H1 (cell line): Measurements from ENCODE around the gene KCNJ4. TPM values are rescaled to one million over a fixed set of nuclear protein-coding genes. Genes with fewer than 3 reads are reported as not detected.
A peak's percentile ranks its signal among the peaks of the same experiment; 100 is the strongest.
"Not testable (repeated sequence)": the region's sequence is repeated elsewhere in the genome, so short reads cannot be mapped to it uniquely, and the experiment has no call there.

ENCODE experiments used
- CTCF ChIA-PET: fragments of 300-600 bp; sonication (Branson Sonifier 250); formaldehyde crosslinking; loops from one replicate; lab custom pipeline; 2021; ENCODE audit not compliant: partially characterized antibody; lab: Charles Lee
- POLR2A ChIA-PET: fragments of 300-600 bp; sonication (Branson Sonifier 250); formaldehyde crosslinking; loops from one replicate; lab custom pipeline; 2021; ENCODE audit warnings: inconsistent platforms; ENCODE audit not compliant: partially characterized antibody; lab: Charles Lee
- DNase-seq, 2 experiments: peaks; one replicate each; pipeline versions ENCODE4 v3.0.0 to v3.0.0-alpha.2; 2010 to 2022; ENCODE audit warnings: low spot score in 2 of 2, low read depth in 1 of 2, mixed read lengths in 1 of 2
- FAIRE-seq: peaks from 2 replicates; lab custom pipeline; 2011; peaks lifted over from hg19 to GRCh38; lab: Jason Lieb, UNC
- H2AFZ ChIP-seq: 2 replicates; pipeline ENCODE4 v1.8.1; 2012; ENCODE audit warnings: low read length, inconsistent platforms
- H2AK5ac ChIP-seq: 2 replicates; pipeline ENCODE4 v1.6.1; 2013; ENCODE audit warnings: low read depth, low read length
- H2BK120ac ChIP-seq: replicated peaks from 2 replicates; pipeline ENCODE3; 2013; ENCODE audit warnings: low read depth, low read length, inconsistent platforms
- H2BK12ac ChIP-seq: 2 replicates; pipeline ENCODE4 v1.6.1; 2013; ENCODE audit warnings: low read depth, low read length
- H2BK15ac ChIP-seq: 2 replicates; pipeline ENCODE4 v1.6.1; 2013; ENCODE audit warnings: low read length
- H2BK20ac ChIP-seq: 2 replicates; pipeline ENCODE4 v1.6.1; 2013; ENCODE audit warnings: low read length
- H2BK5ac ChIP-seq: 2 replicates; pipeline ENCODE4 v1.6.1; 2013; ENCODE audit warnings: low read depth, low read length
- H3K14ac ChIP-seq: 2 replicates; pipeline ENCODE4 v1.6.1; 2013; ENCODE audit warnings: inconsistent platforms; ENCODE audit not compliant: insufficient read length
- H3K18ac ChIP-seq: 2 replicates; pipeline ENCODE4 v1.6.1; 2013; ENCODE audit warnings: low read length; ENCODE audit errors: extremely low read depth
- H3K23ac ChIP-seq: 2 replicates; pipeline ENCODE4 v1.6.1; 2013; ENCODE audit warnings: inconsistent platforms; ENCODE audit not compliant: insufficient read length
- H3K23me2 ChIP-seq: 2 replicates; pipeline ENCODE4 v1.6.1; 2013; ENCODE audit warnings: low read depth, low read length
- H3K27ac ChIP-seq: 2 replicates; pipeline ENCODE4 v1.6.1; 2011; ENCODE audit warnings: low read depth, low read length, inconsistent platforms
- H3K27me3 ChIP-seq, 4 experiments: replicated peaks in 1 of 4; 1 replicate in 1 of 4; 2 replicates in 3 of 4; pipeline versions ENCODE4 v1.6.1 to v1.8.1; 2011 to 2013; ENCODE audit warnings: low read length in 3 of 4, mild to moderate bottlenecking in 3 of 4, inconsistent platforms in 2 of 4, mixed read lengths in 2 of 4, moderate library complexity in 1 of 4; ENCODE audit not compliant: control insufficient read depth in 3 of 4, insufficient read depth in 3 of 4; ENCODE audit errors: extremely low read depth in 1 of 4
- H3K36me3 ChIP-seq, 4 experiments: 2 replicates each; pipeline versions ENCODE4 v1.6.1 to v1.8.1; 2011 to 2013; ENCODE audit warnings: mild to moderate bottlenecking in 4 of 4, low read length in 3 of 4, moderate library complexity in 2 of 4, control low read depth in 1 of 4, inconsistent platforms in 1 of 4; ENCODE audit not compliant: insufficient read depth in 4 of 4, control insufficient read depth in 2 of 4
- H3K4ac ChIP-seq: replicated peaks from 2 replicates; pipeline ENCODE3; 2013; ENCODE audit warnings: low read length, low read depth, mixed read lengths, inconsistent platforms; ENCODE audit not compliant: insufficient read length
- H3K4me1 ChIP-seq, 4 experiments: replicated peaks in 1 of 4; 1 replicate in 1 of 4; 2 replicates in 3 of 4; pipeline versions ENCODE4 v1.6.1 to v1.8.1; 2011 to 2013; ENCODE audit warnings: low read length in 3 of 4, inconsistent platforms in 2 of 4, mixed read lengths in 1 of 4; ENCODE audit not compliant: insufficient read depth in 4 of 4, control insufficient read depth in 3 of 4
- H3K4me2 ChIP-seq, 2 experiments: 2 replicates each; pipeline versions ENCODE4 v1.6.1 to v1.8.1; 2011 to 2013; ENCODE audit warnings: low read depth in 2 of 2, low read length in 2 of 2, control low read depth in 1 of 2, inconsistent platforms in 1 of 2, mild to moderate bottlenecking in 1 of 2; ENCODE audit not compliant: insufficient read depth in 1 of 2
- H3K4me3 ChIP-seq, 4 experiments: fragments of 200-600, 300-600 bp in 1 of 4; sonication (generic), shearing (Covaris generic), sonication (Bioruptor Twin) in 1 of 4; 2 replicates each; pipeline versions ENCODE4 v1.5.1 to v1.8.1; 2011 to 2016; ENCODE audit warnings: low read length in 4 of 4, low read depth in 3 of 4, control low read depth in 2 of 4, inconsistent platforms in 2 of 4, mild to moderate bottlenecking in 2 of 4, mixed read lengths in 1 of 4, moderate library complexity in 1 of 4; ENCODE audit not compliant: insufficient read depth in 2 of 4; ENCODE audit errors: extremely low read depth in 1 of 4
- H3K56ac ChIP-seq: replicated peaks from 2 replicates; pipeline ENCODE3; 2013; ENCODE audit warnings: low read depth, mild to moderate bottlenecking, mixed read lengths, low read length, inconsistent platforms; ENCODE audit not compliant: insufficient read length
- H3K79me1 ChIP-seq: 2 replicates; pipeline ENCODE4 v1.6.1; 2013; ENCODE audit warnings: low read depth, low read length, control low read depth
- H3K79me2 ChIP-seq, 2 experiments: 2 replicates each; pipeline versions ENCODE4 v1.6.1 to v1.8.1; 2012 to 2013; ENCODE audit warnings: low read length in 2 of 2, mild to moderate bottlenecking in 2 of 2, inconsistent platforms in 1 of 2; ENCODE audit not compliant: insufficient read depth in 2 of 2, control insufficient read depth in 1 of 2
- H3K9ac ChIP-seq, 4 experiments: replicated peaks in 1 of 4; 1 replicate in 1 of 4; 2 replicates in 3 of 4; pipeline versions ENCODE4 v1.6.1 to v1.8.1; 2011 to 2013; ENCODE audit warnings: low read depth in 3 of 4, low read length in 3 of 4, control low read depth in 2 of 4, mild to moderate bottlenecking in 2 of 4, moderate library complexity in 2 of 4, inconsistent platforms in 1 of 4; ENCODE audit errors: extremely low read depth in 1 of 4
- H3K9me3 ChIP-seq, 2 experiments: 2 replicates each; pipeline versions ENCODE4 v1.6.1 to v1.8.1; 2012 to 2013; ENCODE audit warnings: mild to moderate bottlenecking in 2 of 2, moderate library complexity in 2 of 2, control low read depth in 1 of 2, inconsistent platforms in 1 of 2, low read depth in 1 of 2, low read length in 1 of 2, mixed read lengths in 1 of 2; ENCODE audit not compliant: insufficient read depth in 2 of 2
- H4K20me1 ChIP-seq, 2 experiments: replicated peaks in 1 of 2; 2 replicates each; pipeline versions ENCODE3 to v1.8.1; 2011 to 2013; ENCODE audit warnings: inconsistent platforms in 2 of 2, low read length in 2 of 2, mild to moderate bottlenecking in 1 of 2; ENCODE audit not compliant: insufficient read depth in 2 of 2, control insufficient read depth in 1 of 2
- H4K5ac ChIP-seq: 2 replicates; pipeline ENCODE4 v1.6.1; 2013; ENCODE audit warnings: low read length, low read depth, mixed read lengths, inconsistent platforms; ENCODE audit not compliant: insufficient read length
- H4K8ac ChIP-seq: 2 replicates; pipeline ENCODE4 v1.8.0; 2013; ENCODE audit warnings: mild to moderate bottlenecking, moderate library complexity, low read length, inconsistent platforms; ENCODE audit not compliant: insufficient read depth; ENCODE audit errors: extremely low read depth
- H4K91ac ChIP-seq: replicated peaks from 2 replicates; pipeline ENCODE3; 2013; ENCODE audit warnings: low read length, mixed read lengths, inconsistent platforms; ENCODE audit not compliant: insufficient read length
- POLR2AphosphoS5 ChIP-seq: IDR thresholded peaks from 2 replicates; pipeline ENCODE4 v1.6.1; 2011; ENCODE audit warnings: low read depth, low read length
- WGBS, 2 experiments: shearing (Covaris generic) in 1 of 2; methylation state at CpG; one replicate each; pipeline versions ENCODE4 v1.1.6 to v1.1.7; 2013 to 2015; ENCODE audit warnings: low lambda C conversion rate in 2 of 2, mixed read lengths in 2 of 2, inconsistent platforms in 1 of 2, low coverage in 1 of 2, missing lambda C conversion rate in 1 of 2; ENCODE audit not compliant: insufficient replicate concordance in 2 of 2, insufficient coverage in 1 of 2, insufficient read length in 1 of 2; ENCODE audit errors: extremely low coverage in 1 of 2, missing lambda C conversion rate in 1 of 2; 5-methylcytosine and 5-hydroxymethylcytosine counted together
- polyA plus RNA-seq, 7 experiments: library from polyadenylated mRNA; depleted of rRNA in 3 of 7; stranded (reverse) in 5 of 7; unstranded in 2 of 7; fragments of >200 nt in 5 of 7; fragments of 200-250 nt in 2 of 7; gene quantifications; 1 replicate in 5 of 7; 2 replicates in 1 of 7; 4 replicates in 1 of 7; pipeline versions ENCODE4 v1.2.1 to v1.2.3, GENCODE V29; 2011 to 2013; ENCODE audit warnings: missing spikeins in 2 of 7, mixed read lengths in 2 of 7
- total RNA-seq: library from RNA; stranded (reverse); fragmentation: NEBNext Ultra II Directional; extraction: Animal tissue kit (Norgen Biotek cat#: 25700); gene quantifications from 2 replicates; pipeline ENCODE4 v1.2.1, GENCODE V29; 2021

Gene KCNJ4
- total and polyA plus RNA-seq, 2 of the 8 experiments (the other 6 are each of a cell fraction or from before 2014, with no cell fraction given) = 1.4 to 2.2 TPM

DNA sequence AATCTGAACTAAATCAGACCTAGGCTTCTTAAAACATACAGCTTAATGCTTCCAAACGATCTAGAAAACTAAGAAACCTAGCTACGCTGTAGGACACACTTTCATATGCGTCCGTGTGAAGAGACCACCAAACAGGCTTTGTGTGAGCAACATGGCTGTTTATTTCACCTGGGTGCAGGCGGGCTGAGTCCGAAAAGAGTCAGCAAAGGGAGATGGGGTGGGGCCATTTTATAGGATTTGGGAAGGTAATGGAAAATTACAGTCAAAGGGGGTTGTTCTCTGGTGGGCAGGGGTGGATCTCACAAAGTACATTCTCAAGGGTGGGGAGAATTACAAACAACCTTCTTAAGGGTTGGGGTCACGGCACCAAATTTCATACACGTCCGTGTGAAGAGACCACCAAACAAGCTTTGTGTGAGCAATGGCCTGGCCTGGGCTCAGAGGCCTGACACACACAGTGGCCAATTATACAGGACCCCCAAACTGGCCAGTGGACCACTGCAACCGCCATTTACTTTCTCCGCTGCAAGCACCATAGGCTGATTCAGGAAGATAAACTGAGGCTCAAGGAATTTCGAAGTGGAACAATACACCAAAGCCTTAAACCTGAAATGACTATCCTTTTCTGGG lies 58.4 kb downstream of the KCNJ4 start:
- H2BK120ac ChIP-seq = peak overlapping the region; percentile 95
- not testable (repeated sequence) for H3K23me2 ChIP-seq, H2AFZ ChIP-seq, H3K14ac ChIP-seq, H2AK5ac ChIP-seq, H2BK20ac ChIP-seq, H3K27me3 ChIP-seq, H3K9me3 ChIP-seq, H3K79me1 ChIP-seq, H4K20me1 ChIP-seq, H3K36me3 ChIP-seq, H3K23ac ChIP-seq, FAIRE-seq, DNase-seq
- peak overlapping the region; percentile 77 to 94 for H3K4me2 ChIP-seq
- H4K5ac ChIP-seq = peak overlapping the region; percentile 83
- peak overlapping the region; percentile 62 to 86 (median 80) for H3K4me3 ChIP-seq
- H3K9ac ChIP-seq = peak overlapping the region in 3 of 4 experiments; percentile 13 to 86 (median 49); a peak in 6 of 7 replicates
- peak overlapping the region; percentile 69 for H3K56ac ChIP-seq
- 0 out of 2 replicates have a peak, but pooled peaks have one; percentile 3 for TF ChIP-seq POLR2AphosphoS5
- H3K79me2 ChIP-seq = peaks cover under 1 to 57% of the 10 kb centered on the region in 2 experiments; a peak in 3 of 4 replicates
- WGBS, 2 experiments = 21% methylated on average over 11 of the region's 12 CpGs; no CpG with 5 or more reads in 1 of the 2 experiments
- POLR2A ChIA-PET = interaction anchor here (0.7 to 2.1 kb wide), 11 partner anchors 17 to 405 kb away, joined by 3 to 7 read pairs (median 3); partner anchors contain the start of gene DMC1
- 0 out of 2 replicates have a peak overlapping the region, but pooled peaks have one; percentile 18 for H2BK15ac ChIP-seq
- H2BK5ac ChIP-seq = peak overlapping the region; percentile 75; the same call in 1 of the 2 replicates
- H2BK12ac ChIP-seq = peak overlapping the region; percentile 84; the same call in 1 of the 2 replicates
- H4K91ac ChIP-seq = peak overlapping the region; percentile 85
- H3K18ac ChIP-seq = peak overlapping the region; percentile 95
- peak overlapping the region; percentile 80; the same call in 1 of the 2 replicates for H4K8ac ChIP-seq
- H3K4ac ChIP-seq = peak overlapping the region; percentile 85
- peak overlapping the region; percentile 94; the same call in 1 of the 2 replicates for H3K27ac ChIP-seq
- H3K4me1 ChIP-seq = peaks cover 0 to 18% (median 12%) of the 10 kb centered on the region in 4 experiments; a peak in 6 of 7 replicates
- CTCF ChIA-PET = interaction anchor here (0.6 kb wide), 1 partner anchor 28 kb away, joined by 3 read pairs; no protein-coding TSS in a partner anchor
